HL-60 (cell line): ENCODE results near the gene L3MBTL4.

Source experiments
- DNase-seq, 2 experiments: peaks; one replicate each; pipeline ENCODE4 v3.0.0-alpha.2; 2010 to 2020; ENCODE audit warnings: low read depth in 1 of 2, low spot score in 1 of 2
- H3K27ac ChIP-seq: fragments of 250-450 bp; sonication (Bioruptor Pico); replicated peaks from 2 replicates; pipeline ENCODE4 v1.5.1; 2020; ENCODE audit warnings: mild to moderate bottlenecking, moderate library complexity
- H3K27me3 ChIP-seq: fragments of 250-450 bp; sonication (Bioruptor Pico); 2 replicates; pipeline ENCODE4 v1.5.1; 2021; ENCODE audit warnings: mild to moderate bottlenecking, moderate library complexity; ENCODE audit not compliant: insufficient read depth, poor library complexity, severe bottlenecking
- H3K4me3 ChIP-seq: replicated peaks from 2 replicates; pipeline ENCODE4 v1.5.1; 2011; ENCODE audit warnings: mild to moderate bottlenecking, control low read depth, low read length; ENCODE audit not compliant: insufficient read depth
- CTCF ChIP-seq: IDR thresholded peaks from one replicate; pipeline ENCODE4 v1.5.1; 2011; ENCODE audit warnings: low read length, control low read depth, inconsistent platforms; ENCODE audit not compliant: insufficient read depth
- GABPA ChIP-seq: IDR thresholded peaks from 2 replicates; pipeline ENCODE4 v1.6.1; 2012; ENCODE audit warnings: low read depth
- POLR2AphosphoS5 ChIP-seq: IDR thresholded peaks from 2 replicates; pipeline ENCODE4 v1.6.1; 2012; ENCODE audit warnings: low read depth
- REST ChIP-seq: IDR thresholded peaks from 2 replicates; pipeline ENCODE4 v1.6.1; 2012; ENCODE audit warnings: low read depth; ENCODE audit not compliant: insufficient replicate concordance
- SPI1 ChIP-seq: IDR thresholded peaks from 2 replicates; pipeline ENCODE4 v1.6.1; 2012; ENCODE audit warnings: low read depth, mild to moderate bottlenecking, borderline replicate concordance

The L3MBTL4 gene

GRCh38 chr18:6374935-6375529, 39.7 kb downstream of the L3MBTL4 start:
- H3K27me3 ChIP-seq: no peaks in the 10 kb centered on the region
- TF ChIP-seq POLR2AphosphoS5 (no peak), CTCF (no peak), GABPA (no peak), SPI1 (no peak), REST (no peak)
- no peak overlapping the region for H3K27ac ChIP-seq
- no peak overlapping the region for H3K4me3 ChIP-seq
- no peak for DNase-seq

- DNase-seq: no peak
- TF ChIP-seq GABPA (no peak), REST (no peak), CTCF (no peak), SPI1 (no peak), POLR2AphosphoS5 (no peak)
These were observed 40.4 kb downstream of the L3MBTL4 start for GRCh38 chr18:6374340-6374739.

GRCh38 chr18:6373187-6373586, 41.5 kb downstream of the L3MBTL4 start:
- Histone ChIP-seq H3K27ac (no peak overlapping the region), H3K27me3 (no peaks in the 10 kb centered on the region), H3K4me3 (no peak overlapping the region)
- no peak for TF ChIP-seq POLR2AphosphoS5
- TF ChIP-seq SPI1: no peak
- TF ChIP-seq GABPA: no peak
- TF ChIP-seq REST: no peak
- no peak for TF ChIP-seq CTCF
- no peak for DNase-seq

More at GRCh38 chr18:6374340-6374739, 40.4 kb downstream of the L3MBTL4 start:
- no peak overlapping the region for H3K4me3 ChIP-seq
- no peak overlapping the region for H3K27ac ChIP-seq
- no peaks in the 10 kb centered on the region for H3K27me3 ChIP-seq
